Gastrocnemius medialis (tissue), 4 donors: ENCODE results near the gene WNT7B. TPM values are rescaled to one million over a fixed set of nuclear protein-coding genes. Genes with fewer than 3 reads are reported as not detected.

Source experiments
- ATAC-seq, 2 donors: fragments of 150-250 bp; one replicate each; pipeline ENCODE4 v1.9.1; 2016
- DNase-seq, 2 donors: peaks; one replicate each; pipeline ENCODE4 v3.0.0-alpha.2; 2019
- H3K27ac ChIP-seq, 4 donors: fragments of 200-600 bp; sonication (generic); 1 replicate in 1 of 4; 2 replicates in 3 of 4; pipeline ENCODE4 v1.5.1; 2016 to 2018; ENCODE audit warnings: mild to moderate bottlenecking in 2 of 4, moderate library complexity in 1 of 4
- H3K27me3 ChIP-seq, 3 donors: fragments of 200-600 bp; sonication (generic) in 2 of 3; 1 replicate in 1 of 3; 2 replicates in 2 of 3; pipeline versions ENCODE4 v1.5.1 to v1.6.0; 2016 to 2019; ENCODE audit warnings: mild to moderate bottlenecking in 1 of 3, moderate library complexity in 1 of 3
- H3K36me3 ChIP-seq, 2 donors: fragments of 200-600 bp; sonication (generic) in 1 of 2; one replicate each; pipeline ENCODE4 v1.5.1; 2017 to 2018
- H3K4me1 ChIP-seq, 2 donors: fragments of 200-600 bp; sonication (generic) in 1 of 2; one replicate each; pipeline ENCODE4 v1.5.1; 2016 to 2017; ENCODE audit warnings: mild to moderate bottlenecking in 2 of 2
- H3K4me3 ChIP-seq, 4 donors: fragments of 200-600 bp; sonication (generic) in 3 of 4; 1 replicate in 1 of 4; 2 replicates in 3 of 4; pipeline ENCODE4 v1.5.1; 2016 to 2019; ENCODE audit warnings: mild to moderate bottlenecking in 2 of 4
- H3K9me3 ChIP-seq, 3 donors: fragments of 200-600 bp; sonication (generic) in 2 of 3; 1 replicate in 1 of 3; 2 replicates in 2 of 3; pipeline ENCODE4 v1.5.1; 2016 to 2019
- CTCF ChIP-seq, 5 experiments: fragments of 450-650 bp in 3 of 5; fragments of 200-600 bp in 2 of 5; sonication (generic) in 2 of 5; IDR thresholded peaks in 4 of 5; conservative IDR thresholded peaks in 1 of 5; 1 replicate in 4 of 5; 2 replicates in 1 of 5; pipeline ENCODE4 v1.5.1; 2016 to 2019; ENCODE audit warnings: antibody characterized with exemption in 5 of 5, mild to moderate bottlenecking in 3 of 5, moderate library complexity in 3 of 5
- POLR2A ChIP-seq, 2 donors: fragments of 450-650 bp; IDR thresholded peaks; one replicate each; pipeline ENCODE4 v1.6.1; 2017; ENCODE audit warnings: antibody characterized with exemption in 2 of 2, mild to moderate bottlenecking in 2 of 2, moderate library complexity in 2 of 2
- in situ Hi-C, 4 donors: fragments of 200-750 bp; cut with MboI; loops; one replicate each; pipeline versions ENCODE4 v1.15.0 to v1.8.0; 2017; ENCODE audit warnings: low sequenced_read_pairs in 4 of 4
- intact Hi-C: fragments of 100-400 bp; cut with DNase I; formaldehyde crosslinking; loops from one replicate; pipeline ENCODE4 v1.15.1; 2023; ENCODE audit warnings: low total_unique reads
- total RNA-seq, 4 donors: library from RNA; depleted of rRNA; stranded (reverse); fragments of >200 nt; gene quantifications; one replicate each; pipeline versions ENCODE4 v1.1.0 to v1.2.3, GENCODE V29; 2016

WNT7B gene
- total RNA-seq, 4 donors from 2014 or later: not detected

- ATAC-seq (no peak), DNase-seq (no peak)
- H3K36me3 ChIP-seq: no peaks in the 10 kb centered on the region
- peaks cover 0 to 10% (median 0%) of the 10 kb centered on the region in 3 donors for H3K27me3 ChIP-seq
- peaks cover 4 to 10% of the 10 kb centered on the region in 2 donors for H3K4me1 ChIP-seq
- in situ Hi-C loops: no loop called here
- TF ChIP-seq CTCF (IDR thresholded peaks at IDR 0.05 in 4 of 5, conservative IDR thresholded peaks at IDR 0.05 in 1 of 5): no peak
- TF ChIP-seq POLR2A (IDR thresholded peaks at IDR 0.05): no peak
- H3K9me3 ChIP-seq: no peaks in the 10 kb centered on the region
- H3K27ac ChIP-seq: no peak overlapping the region
- intact Hi-C loops: no loop called here
- no peak overlapping the region for H3K4me3 ChIP-seq
Measured at GRCh38 chr22:45916515-45916914, 60.4 kb downstream of the WNT7B start.

GRCh38 chr22:45915841-45916240 lies 61.1 kb downstream of the WNT7B start:
- TF ChIP-seq CTCF (IDR thresholded peaks at IDR 0.05 in 4 of 5, conservative IDR thresholded peaks at IDR 0.05 in 1 of 5) (no peak), POLR2A (IDR thresholded peaks at IDR 0.05) (no peak)
- peaks cover 0 to 10% (median 0%) of the 10 kb centered on the region in 3 donors for H3K27me3 ChIP-seq
- in situ Hi-C loops: no loop called here

GRCh38 chr22:45915151-45915550 lies 61.8 kb downstream of the WNT7B start:
- no peak for ATAC-seq
- Histone ChIP-seq H3K4me1 (peaks cover 4 to 12% of the 10 kb centered on the region in 2 donors), H3K27me3 (peaks cover 0 to 10% (median 0%) of the 10 kb centered on the region in 3 donors), H3K36me3 (no peaks in the 10 kb centered on the region), H3K4me3 (no peak overlapping the region), H3K9me3 (no peaks in the 10 kb centered on the region), H3K27ac (no peak overlapping the region)
- TF ChIP-seq CTCF (IDR thresholded peaks at IDR 0.05 in 4 of 5, conservative IDR thresholded peaks at IDR 0.05 in 1 of 5) (no peak), POLR2A (IDR thresholded peaks at IDR 0.05) (no peak)
- intact Hi-C loops (no loop called here), in situ Hi-C loops (no loop called here)
- DNase-seq: no peak

More at GRCh38 chr22:45915841-45916240, 61.1 kb downstream of the WNT7B start:
- Histone ChIP-seq H3K36me3 (no peaks in the 10 kb centered on the region), H3K27ac (no peak overlapping the region), H3K4me1 (peaks cover 4 to 12% of the 10 kb centered on the region in 2 donors), H3K9me3 (no peaks in the 10 kb centered on the region), H3K4me3 (no peak overlapping the region)
- no peak for ATAC-seq
- intact Hi-C loops: no loop called here
- no peak for DNase-seq

- H3K4me1 ChIP-seq: peaks cover 4 to 12% of the 10 kb centered on the region in 2 donors
Measured at GRCh38 chr22:45914309-45914708, 62.7 kb downstream of the WNT7B start.

More at GRCh38 chr22:45914309-45914708, 62.7 kb downstream of the WNT7B start:
- Histone ChIP-seq H3K4me3 (no peak overlapping the region), H3K27me3 (peaks cover 0 to 7% (median 0%) of the 10 kb centered on the region in 3 donors), H3K36me3 (no peaks in the 10 kb centered on the region), H3K9me3 (no peaks in the 10 kb centered on the region), H3K27ac (no peak overlapping the region)
- ATAC-seq (no peak), DNase-seq (no peak)
- TF ChIP-seq CTCF (IDR thresholded peaks at IDR 0.05 in 4 of 5, conservative IDR thresholded peaks at IDR 0.05 in 1 of 5) (no peak), POLR2A (IDR thresholded peaks at IDR 0.05) (no peak)
- in situ Hi-C loops: no loop called here
- intact Hi-C loops: no loop called here
